CD14-positive monocyte (primary cell): ENCODE data around the gene CIBAR2. TPM values are rescaled to one million over a fixed set of nuclear protein-coding genes. Genes with fewer than 3 reads are reported as not detected.
A peak's percentile ranks its signal among the peaks of the same experiment; 100 is the strongest.

Experiments used
- DNase-seq, 3 donors: peaks; one replicate each; pipeline ENCODE4 v3.0.0-alpha.2; 2011 to 2022
- H2AFZ ChIP-seq: 2 replicates; pipeline ENCODE4 v1.6.0; 2012; ENCODE audit warnings: mild to moderate bottlenecking, low read depth, low read length, inconsistent platforms; ENCODE audit not compliant: insufficient read depth, poor library complexity, severe bottlenecking
- H3K27ac ChIP-seq, 2 donors: 1 replicate in 1 of 2; 2 replicates in 1 of 2; pipeline ENCODE4 v1.5.1; 2012 to 2013; ENCODE audit warnings: low read length in 2 of 2, control low read depth in 1 of 2, inconsistent platforms in 1 of 2, low read depth in 1 of 2, mild to moderate bottlenecking in 1 of 2
- H3K27me3 ChIP-seq, 2 donors: one replicate each; pipeline versions ENCODE4 v1.6.0 to v1.6.1; 2011 to 2013; ENCODE audit warnings: low read length in 2 of 2; ENCODE audit not compliant: control insufficient read depth in 2 of 2, insufficient read depth in 2 of 2
- H3K36me3 ChIP-seq, 2 donors: replicated peaks in 1 of 2; 1 replicate in 1 of 2; 2 replicates in 1 of 2; pipeline versions ENCODE4 v1.5.1 to v1.6.1; 2012 to 2013; ENCODE audit warnings: low read length in 2 of 2, control low read depth in 1 of 2, inconsistent platforms in 1 of 2, mild to moderate bottlenecking in 1 of 2; ENCODE audit not compliant: insufficient read depth in 2 of 2, control insufficient read depth in 1 of 2
- H3K4me1 ChIP-seq, 2 donors: 1 replicate in 1 of 2; 2 replicates in 1 of 2; pipeline versions ENCODE4 v1.5.1 to v1.6.1; 2012 to 2013; ENCODE audit warnings: low read length in 2 of 2, control low read depth in 1 of 2, inconsistent platforms in 1 of 2, mild to moderate bottlenecking in 1 of 2, moderate library complexity in 1 of 2; ENCODE audit not compliant: insufficient read depth in 2 of 2, control insufficient read depth in 1 of 2
- H3K4me2 ChIP-seq: replicated peaks from 2 replicates; pipeline ENCODE3; 2012; ENCODE audit warnings: low read length, moderate library complexity, mild to moderate bottlenecking; ENCODE audit not compliant: poor library complexity, severe bottlenecking; ENCODE audit errors: extremely low read depth
- H3K4me3 ChIP-seq, 3 experiments: fragments of 200-600 bp in 1 of 3; sonication (generic) in 1 of 3; replicated peaks in 1 of 3; 1 replicate in 2 of 3; 2 replicates in 1 of 3; pipeline ENCODE4 v1.5.1; 2011 to 2013; ENCODE audit warnings: low read length in 3 of 3, mild to moderate bottlenecking in 3 of 3, control low read depth in 2 of 3, low read depth in 2 of 3, inconsistent platforms in 1 of 3, moderate library complexity in 1 of 3
- H3K79me2 ChIP-seq: 2 replicates; pipeline ENCODE4 v1.6.0; 2012; ENCODE audit warnings: mild to moderate bottlenecking, control low read depth, inconsistent platforms, low read length, moderate library complexity; ENCODE audit not compliant: insufficient read depth
- H3K9ac ChIP-seq: 2 replicates; pipeline ENCODE4 v1.6.0; 2017; ENCODE audit warnings: low read length, mild to moderate bottlenecking; ENCODE audit not compliant: insufficient read depth, poor library complexity, severe bottlenecking
- H3K9me3 ChIP-seq, 2 donors: replicated peaks in 1 of 2; 1 replicate in 1 of 2; 2 replicates in 1 of 2; pipeline versions ENCODE4 v1.5.1 to v1.6.1; 2012 to 2013; ENCODE audit warnings: low read length in 2 of 2, control low read depth in 1 of 2; ENCODE audit not compliant: control insufficient read depth in 1 of 2, insufficient read depth in 1 of 2
- H4K20me1 ChIP-seq: 2 replicates; pipeline ENCODE4 v1.6.0; 2012; ENCODE audit warnings: mild to moderate bottlenecking, low read length, control low read depth, moderate library complexity; ENCODE audit not compliant: insufficient read depth
- H3K27ac Mint-ChIP-seq, 7 donors: one replicate each; pipeline ENCODE4 v1.8.0; 2020; ENCODE audit warnings: mild to moderate bottlenecking in 7 of 7, mixed read lengths in 7 of 7, moderate library complexity in 6 of 7, inconsistent platforms in 2 of 7
- H3K27me3 Mint-ChIP-seq, 3 donors: one replicate each; pipeline ENCODE4 v1.8.0; 2021 to 2022; ENCODE audit warnings: low read depth in 3 of 3, mild to moderate bottlenecking in 3 of 3, mixed read lengths in 3 of 3, moderate library complexity in 3 of 3, inconsistent platforms in 1 of 3
- H3K36me3 Mint-ChIP-seq, 2 donors: one replicate each; pipeline ENCODE4 v1.8.0; 2020; ENCODE audit warnings: mixed read lengths in 2 of 2, inconsistent platforms in 1 of 2, mild to moderate bottlenecking in 1 of 2
- H3K4me1 Mint-ChIP-seq: one replicate; pipeline ENCODE4 v1.8.0; 2020; ENCODE audit warnings: mild to moderate bottlenecking, mixed read lengths
- H3K4me3 Mint-ChIP-seq, 2 donors: one replicate each; pipeline ENCODE4 v1.8.0; 2020; ENCODE audit warnings: mild to moderate bottlenecking in 2 of 2, mixed read lengths in 2 of 2, moderate library complexity in 1 of 2
- H3K9me3 Mint-ChIP-seq, 7 donors: one replicate each; pipeline ENCODE4 v1.8.0; 2020 to 2022; ENCODE audit warnings: mixed read lengths in 7 of 7, mild to moderate bottlenecking in 6 of 7, moderate library complexity in 6 of 7, inconsistent platforms in 2 of 7
- CTCF ChIP-seq: fragments of 200-600 bp; IDR thresholded peaks from one replicate; pipeline ENCODE4 v1.8.0; 2022; ENCODE audit warnings: antibody characterized with exemption, mild to moderate bottlenecking
- WGBS: methylation state at CpG from one replicate; pipeline ENCODE4 v1.1.5; 2013; ENCODE audit warnings: missing lambda C conversion rate; ENCODE audit not compliant: insufficient coverage; 5-methylcytosine and 5-hydroxymethylcytosine counted together
- intact Hi-C, 2 donors: fragments of 100-400 bp; cut with micrococcal nuclease; formaldehyde crosslinking; loops; one replicate each; pipeline versions ENCODE4 v1.15.0 to v1.15.1; 2023
- polyA plus RNA-seq, 3 donors: library from polyadenylated mRNA; depleted of rRNA in 1 of 3; unstranded in 2 of 3; stranded (reverse) in 1 of 3; fragments of 300-500 nt in 2 of 3; fragments of >200 nt in 1 of 3; fragmentation: Illumina TruSeq in 2 of 3; gene quantifications; 1 replicate in 2 of 3; 2 replicates in 1 of 3; pipeline ENCODE4 v1.2.3, GENCODE V29; 2012 to 2021

CIBAR2 gene
- polyA plus RNA-seq, 3 donors, result not detected

- no peak overlapping the region for H3K4me2 ChIP-seq
- peaks cover 65 to 85% of the 10 kb centered on the region in 2 donors for H3K36me3 Mint-ChIP-seq
- peaks cover 0 to 6% (median 0%) of the 10 kb centered on the region in 7 donors for H3K9me3 Mint-ChIP-seq
- H3K79me2 ChIP-seq, result peaks cover 96% of the 10 kb centered on the region
- H3K4me1 ChIP-seq, result peaks cover 64 to 83% of the 10 kb centered on the region in 2 donors
- no peak overlapping the region for H3K27ac ChIP-seq
- peaks cover 0 to 4% (median 2%) of the 10 kb centered on the region in 3 donors for H3K27me3 Mint-ChIP-seq
- no peak overlapping the region for H2AFZ ChIP-seq
- H3K4me3 Mint-ChIP-seq, result no peak overlapping the region
- peaks cover 27 to 53% of the 10 kb centered on the region in 2 donors for H3K36me3 ChIP-seq
- no peaks in the 10 kb centered on the region for H3K9me3 ChIP-seq
- 85% methylated on average over 9 of the region's 17 CpGs for WGBS
- peaks cover 74% of the 10 kb centered on the region for H3K4me1 Mint-ChIP-seq
- H3K4me3 ChIP-seq, result no peak overlapping the region
- no peak overlapping the region for H3K9ac ChIP-seq
- DNase-seq, result no peak
- intact Hi-C loops, result no loop called here
- peak overlapping the region in 1 of 7 donors; percentile 65 for H3K27ac Mint-ChIP-seq
- H3K27me3 ChIP-seq, result no peaks in the 10 kb centered on the region
- no peak for TF ChIP-seq CTCF
- peaks cover 85% of the 10 kb centered on the region for H4K20me1 ChIP-seq
Measured at GRCh38 chr16:85048921-85049562, 63.2 kb downstream of the CIBAR2 start.

Other genes with a start within 250 kb of the CIBAR2 start
- gene ZDHHC7, start 100.9 kb downstream of the CIBAR2 start, polyA plus RNA-seq, result 100 to 1,000 TPM in 2 of 3 donors, 10 to 100 TPM in 1; 99.7 to 189 (median 129) TPM
- gene KIAA0513, start 84.7 kb downstream of the CIBAR2 start, polyA plus RNA-seq, result 10 to 100 TPM; 21.4 to 77.5 (median 32.7) TPM